ENCODE results near the gene INHBB. TPM values are rescaled to one million over a fixed set of nuclear protein-coding genes. Genes with fewer than 3 reads are reported as not detected.

INHBB gene
- total RNA-seq, 6 experiments from 2014 or later = 0.37 to 15.9 (median 9.6) TPM

DNA sequence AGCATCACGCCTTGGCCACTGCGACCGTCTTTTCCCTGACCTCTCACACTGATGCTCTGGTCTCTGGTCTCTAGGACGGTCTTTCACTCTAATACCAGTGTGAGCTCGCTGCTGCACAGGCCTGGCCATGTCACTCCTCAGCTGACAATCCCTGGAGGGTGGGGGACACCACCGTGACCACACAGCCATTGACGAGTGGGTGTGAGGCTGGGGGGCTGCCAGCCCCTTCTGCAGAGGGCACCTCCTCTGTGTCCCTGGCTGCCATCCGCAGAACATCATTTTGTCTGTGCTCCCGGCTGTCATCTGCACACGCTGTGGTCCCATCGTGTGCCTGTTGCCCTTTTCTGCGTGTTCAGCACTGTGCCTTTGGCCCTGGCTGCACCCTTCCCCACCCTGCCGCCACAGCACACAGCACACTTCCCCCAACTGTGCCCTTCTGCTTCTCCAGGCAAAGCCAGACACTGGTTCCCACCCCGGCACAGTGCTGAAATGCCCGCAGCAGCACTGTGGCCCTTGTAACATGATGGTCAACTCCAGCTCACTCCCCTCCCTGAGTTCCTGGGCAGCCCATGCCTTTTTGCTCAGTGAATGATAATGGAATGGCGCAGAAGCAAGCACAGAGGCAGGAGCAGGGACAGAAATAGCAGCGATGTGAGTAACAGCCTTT, 30.4 kb upstream of the INHBB start:
- ATAC-seq = no peak
- TF ChIP-seq, protein P1, sequence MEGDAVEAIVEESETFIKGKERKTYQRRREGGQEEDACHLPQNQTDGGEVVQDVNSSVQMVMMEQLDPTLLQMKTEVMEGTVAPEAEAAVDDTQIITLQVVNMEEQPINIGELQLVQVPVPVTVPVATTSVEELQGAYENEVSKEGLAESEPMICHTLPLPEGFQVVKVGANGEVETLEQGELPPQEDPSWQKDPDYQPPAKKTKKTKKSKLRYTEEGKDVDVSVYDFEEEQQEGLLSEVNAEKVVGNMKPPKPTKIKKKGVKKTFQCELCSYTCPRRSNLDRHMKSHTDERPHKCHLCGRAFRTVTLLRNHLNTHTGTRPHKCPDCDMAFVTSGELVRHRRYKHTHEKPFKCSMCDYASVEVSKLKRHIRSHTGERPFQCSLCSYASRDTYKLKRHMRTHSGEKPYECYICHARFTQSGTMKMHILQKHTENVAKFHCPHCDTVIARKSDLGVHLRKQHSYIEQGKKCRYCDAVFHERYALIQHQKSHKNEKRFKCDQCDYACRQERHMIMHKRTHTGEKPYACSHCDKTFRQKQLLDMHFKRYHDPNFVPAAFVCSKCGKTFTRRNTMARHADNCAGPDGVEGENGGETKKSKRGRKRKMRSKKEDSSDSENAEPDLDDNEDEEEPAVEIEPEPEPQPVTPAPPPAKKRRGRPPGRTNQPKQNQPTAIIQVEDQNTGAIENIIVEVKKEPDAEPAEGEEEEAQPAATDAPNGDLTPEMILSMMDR (IDR thresholded peaks at IDR 0.05) = no peak
- no peak for TF ChIP-seq POLR2A (IDR thresholded peaks at IDR 0.05)
- Histone ChIP-seq H3K27me3 (no peaks in the 10 kb centered on the region), H3K9me3 (no peaks in the 10 kb centered on the region), H3K4me3 (no peak overlapping the region), H3K27ac (no peak overlapping the region), H3K4me1 (peaks cover 0 to 10% (median 0%) of the 10 kb centered on the region in 4 donors), H3K36me3 (no peaks in the 10 kb centered on the region)
- 84% methylated on average over 10 of the region's 17 CpGs for WGBS (ENCODE audit: insufficient coverage, low coverage, low lambda C conversion rate, missing lambda C conversion rate)
- DNase-seq = no peak
- intact Hi-C loops (cut with DNase I) = loop anchor here in 1 of 2 donors (10.0 kb wide), 1 partner anchor 359 kb away; no protein-coding TSS in a partner anchor

GRCh38 chr2:120316071-120316470, 29.9 kb upstream of the INHBB start:
- WGBS (ENCODE audit: insufficient coverage, low coverage, low lambda C conversion rate, missing lambda C conversion rate) = 87% methylated on average over 5 of the region's 5 CpGs
- intact Hi-C loops (cut with DNase I) = loop anchor here in 1 of 2 donors (10.0 kb wide), 1 partner anchor 359 kb away; no protein-coding TSS in a partner anchor
- ATAC-seq (no peak), DNase-seq (peak in 1 of 3 donors; percentile 26)
- Histone ChIP-seq H3K36me3 (no peaks in the 10 kb centered on the region), H3K9me3 (no peaks in the 10 kb centered on the region), H3K4me1 (peaks cover 0 to 10% (median 0%) of the 10 kb centered on the region in 4 donors), H3K4me3 (no peak overlapping the region), H3K27ac (no peak overlapping the region), H3K27me3 (no peaks in the 10 kb centered on the region)
- TF ChIP-seq POLR2A (IDR thresholded peaks at IDR 0.05) = no peak
- TF ChIP-seq, protein P1 (IDR thresholded peaks at IDR 0.05) = no peak

DNA sequence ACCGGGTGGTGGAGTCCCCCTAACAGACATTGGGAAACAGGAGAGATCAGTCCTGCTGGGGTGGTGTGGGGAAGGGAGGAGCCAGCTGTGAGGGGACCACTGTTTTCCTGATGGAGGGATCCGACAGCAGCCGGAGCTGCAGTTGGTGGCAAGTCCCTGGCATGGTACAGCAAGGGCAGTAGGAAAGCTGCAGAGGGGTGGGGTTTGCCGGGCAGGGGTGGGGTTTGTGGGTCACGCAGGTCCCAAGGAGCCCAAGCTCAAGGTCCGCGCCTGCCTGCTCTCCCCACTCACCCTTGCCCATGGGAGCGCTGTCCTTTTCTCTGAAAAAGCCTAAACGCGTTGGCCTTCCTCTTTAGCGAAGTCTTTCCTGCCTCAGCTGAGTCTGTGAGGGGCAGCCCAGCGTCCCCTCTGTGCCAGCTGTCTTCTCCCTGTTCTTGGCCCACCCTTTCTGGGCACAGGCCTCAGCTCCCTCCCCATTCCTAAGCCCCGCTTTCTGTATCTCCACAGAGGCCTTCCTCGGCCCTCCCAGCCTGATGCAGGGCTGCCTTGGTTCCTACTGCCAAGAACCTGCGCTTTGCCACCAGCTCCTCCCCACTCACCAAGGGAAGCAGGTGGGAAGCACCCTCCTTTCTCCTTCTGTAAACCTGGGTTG, 29.3 kb upstream of the INHBB start:
- intact Hi-C loops (cut with DNase I) = loop anchor here in 1 of 2 donors (10.0 kb wide), 1 partner anchor 358 kb away; no protein-coding TSS in a partner anchor
- no peak overlapping the region for H3K4me3 ChIP-seq
- ATAC-seq (no peak), DNase-seq (peak in 1 of 3 donors; percentile 31)
- TF ChIP-seq POLR2A (IDR thresholded peaks at IDR 0.05) = no peak
- TF ChIP-seq, protein P1 (IDR thresholded peaks at IDR 0.05) = no peak
- WGBS (ENCODE audit: insufficient coverage, low coverage, low lambda C conversion rate, missing lambda C conversion rate) = 89% methylated on average over 7 of the region's 15 CpGs
- H3K4me1 ChIP-seq = peaks cover 0 to 10% (median 0%) of the 10 kb centered on the region in 4 donors
- no peaks in the 10 kb centered on the region for H3K9me3 ChIP-seq
- H3K36me3 ChIP-seq = no peaks in the 10 kb centered on the region
- H3K27ac ChIP-seq = no peak overlapping the region
- no peaks in the 10 kb centered on the region for H3K27me3 ChIP-seq

DNA sequence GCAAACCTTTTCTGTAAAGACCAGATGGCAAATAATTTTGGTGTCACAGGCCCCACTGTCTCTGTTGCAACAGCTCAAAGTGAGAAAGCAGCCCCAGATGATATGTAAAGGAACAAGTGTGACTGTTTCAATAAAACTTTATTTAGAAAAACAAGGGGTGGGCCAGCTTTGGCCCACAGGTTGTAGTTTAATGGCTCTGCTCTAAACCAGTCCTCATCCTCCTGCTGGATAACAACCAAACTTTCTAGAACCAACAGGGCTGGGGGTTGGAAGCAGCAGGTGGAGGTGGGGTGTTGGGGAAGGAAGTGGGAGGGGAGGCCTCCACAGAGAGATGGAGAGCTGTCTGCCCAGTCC, 28.8 kb upstream of the INHBB start:
- TF ChIP-seq POLR2A (IDR thresholded peaks at IDR 0.05) = no peak
- TF ChIP-seq, protein P1 (IDR thresholded peaks at IDR 0.05) = no peak
- Histone ChIP-seq H3K36me3 (no peaks in the 10 kb centered on the region), H3K9me3 (no peaks in the 10 kb centered on the region), H3K4me3 (no peak overlapping the region), H3K4me1 (peaks cover 0 to 10% (median 0%) of the 10 kb centered on the region in 4 donors), H3K27me3 (no peaks in the 10 kb centered on the region), H3K27ac (no peak overlapping the region)
- ATAC-seq = no peak
- intact Hi-C loops (cut with DNase I) = loop anchor here in 1 of 2 donors (10.0 kb wide), 1 partner anchor 358 kb away; no protein-coding TSS in a partner anchor
- DNase-seq = peak in 1 of 3 donors; percentile 26

Data from right lobe of liver (tissue), 6 donors.